Ishikawa (cell line): ENCODE results near the gene APOL3.

Experiments
- EGR1 ChIP-seq: IDR thresholded peaks from 2 replicates; pipeline ENCODE4 v1.6.1; 2012
- EP300 ChIP-seq: IDR thresholded peaks from 2 replicates; pipeline ENCODE4 v1.6.1; 2012; ENCODE audit warnings: borderline replicate concordance
- MAX ChIP-seq: IDR thresholded peaks from 2 replicates; pipeline ENCODE4 v1.6.1; 2012
- NFIC ChIP-seq: IDR thresholded peaks from 2 replicates; pipeline ENCODE4 v1.6.1; 2012
- RAD21 ChIP-seq: IDR thresholded peaks from 2 replicates; pipeline ENCODE4 v1.6.1; 2012; ENCODE audit warnings: low read depth
- REST ChIP-seq: IDR thresholded peaks from 2 replicates; pipeline ENCODE4 v1.6.1; 2012; ENCODE audit warnings: low read depth, mild to moderate bottlenecking
- TAF1 ChIP-seq: IDR thresholded peaks from 2 replicates; pipeline ENCODE4 v1.6.1; 2012; ENCODE audit warnings: low read depth, mild to moderate bottlenecking
- TCF12 ChIP-seq: IDR thresholded peaks from 2 replicates; pipeline ENCODE4 v1.6.1; 2012; ENCODE audit warnings: low read depth
- USF1 ChIP-seq: IDR thresholded peaks from 2 replicates; pipeline ENCODE4 v1.6.1; 2012
- YY1 ChIP-seq: IDR thresholded peaks from 2 replicates; pipeline ENCODE4 v1.6.1; 2012; ENCODE audit warnings: low read depth

- TF ChIP-seq REST (no peak), USF1 (no peak), YY1 (no peak), RAD21 (no peak), EGR1 (no peak), MAX (no peak), EP300 (no peak), TAF1 (no peak), NFIC (no peak), TCF12 (no peak)
Observed at GRCh38 chr22:36129486-36130388, 30.8 kb downstream of the APOL3 start.
